Right lobe of liver (tissue), 4 donors: ENCODE results near the gene IGSF22.

Experiments used
- CTCF ChIP-seq, 4 donors: fragments of 200-600 bp in 3 of 4; fragments of 450-650 bp in 1 of 4; IDR thresholded peaks; one replicate each; pipeline versions ENCODE4 v1.5.1 to v1.8.0; 2016 to 2022; ENCODE audit warnings: antibody characterized with exemption in 4 of 4, mild to moderate bottlenecking in 2 of 4
- POLR2A ChIP-seq: fragments of 450-650 bp; IDR thresholded peaks from one replicate; pipeline ENCODE4 v1.6.1; 2017; ENCODE audit warnings: antibody characterized with exemption, mild to moderate bottlenecking
- donor health status: DM: no; HTN: no; CAD: no.
- donor health status: DM: no; HTN: no; CAD: no.
- donor health status: DM: no; HTN: yes; CAD: no.

- TF ChIP-seq CTCF (IDR thresholded peaks at IDR 0.05) (no peak), POLR2A (no peak)
Observed at GRCh38 chr11:18733202-18733601, 7.2 kb upstream of the IGSF22 start.
